T-helper 17 cell (primary cell): Measurements from ENCODE around the gene HERC6. TPM values are rescaled to one million over a fixed set of nuclear protein-coding genes. Genes with fewer than 3 reads are reported as not detected.
"Not testable (repeated sequence)": the region's sequence is repeated elsewhere in the genome, so short reads cannot be mapped to it uniquely, and the experiment has no call there.

Experiments
- ATAC-seq: fragments of 150-1000 bp; cut with Tn5 transposase; 2 replicates; pipeline ENCODE4 v1.10.0; 2021; ENCODE audit warnings: mild to moderate bottlenecking, moderate library complexity
- DNase-seq, 3 donors: peaks; one replicate each; pipeline versions ENCODE4 v3.0.0 to v3.0.0-alpha.2; 2020 to 2021
- H3K9me3 ChIP-seq: one replicate; pipeline ENCODE4 v1.7.0; 2013; ENCODE audit warnings: low read length, mild to moderate bottlenecking; ENCODE audit not compliant: control insufficient read depth, poor library complexity, severe bottlenecking
- H3K27ac Mint-ChIP-seq: one replicate; pipeline ENCODE4 v1.8.0; 2022; ENCODE audit warnings: mild to moderate bottlenecking, moderate library complexity, mixed read lengths
- H3K27me3 Mint-ChIP-seq: one replicate; pipeline ENCODE4 v1.8.0; 2022; ENCODE audit warnings: mixed read lengths
- H3K36me3 Mint-ChIP-seq: one replicate; pipeline ENCODE4 v1.8.0; 2022; ENCODE audit warnings: low read depth, mixed read lengths
- H3K4me1 Mint-ChIP-seq: one replicate; pipeline ENCODE4 v1.8.0; 2022; ENCODE audit warnings: mild to moderate bottlenecking, mixed read lengths
- H3K4me3 Mint-ChIP-seq: one replicate; pipeline ENCODE4 v1.8.0; 2022; ENCODE audit warnings: mild to moderate bottlenecking, moderate library complexity, mixed read lengths
- total RNA-seq, 4 donors: library from RNA in 2 of 4; stranded (reverse) in 2 of 4; gene quantifications; one replicate each; pipeline ENCODE4 v1.2.3 and lab custom pipeline; 2022 to 2026

Gene HERC6
- total RNA-seq, 2 donors from 2014 or later = 15.5 to 28.3 TPM

DNA sequence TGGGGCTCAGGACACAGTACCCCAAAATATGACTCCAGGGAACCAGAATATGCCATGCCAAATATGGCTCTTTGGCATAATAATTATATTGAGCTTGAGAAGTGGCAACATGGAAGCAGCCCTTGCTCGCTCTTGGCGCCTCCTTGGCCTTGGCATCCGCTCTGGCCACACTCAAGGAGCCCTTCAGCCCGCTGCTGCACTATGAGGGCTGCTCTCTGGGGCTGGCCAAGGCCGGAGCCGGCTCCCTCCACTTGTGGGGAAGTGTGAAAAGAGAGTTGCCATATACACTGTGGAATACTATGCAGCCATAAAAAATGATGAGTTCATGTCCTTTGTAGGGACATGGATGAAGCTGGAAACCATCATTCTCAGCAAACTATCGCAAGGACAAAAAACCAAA, 18.4 kb upstream of the HERC6 start:
- no peaks in the 10 kb centered on the region for H3K4me1 Mint-ChIP-seq
- no peak overlapping the region for H3K4me3 Mint-ChIP-seq
- ATAC-seq (no peak), DNase-seq (no peak)
- H3K27me3 Mint-ChIP-seq = no peaks in the 10 kb centered on the region
- H3K9me3 ChIP-seq = no peaks in the 10 kb centered on the region
- peaks cover 2% of the 10 kb centered on the region for H3K36me3 Mint-ChIP-seq
- no peak overlapping the region for H3K27ac Mint-ChIP-seq

DNA sequence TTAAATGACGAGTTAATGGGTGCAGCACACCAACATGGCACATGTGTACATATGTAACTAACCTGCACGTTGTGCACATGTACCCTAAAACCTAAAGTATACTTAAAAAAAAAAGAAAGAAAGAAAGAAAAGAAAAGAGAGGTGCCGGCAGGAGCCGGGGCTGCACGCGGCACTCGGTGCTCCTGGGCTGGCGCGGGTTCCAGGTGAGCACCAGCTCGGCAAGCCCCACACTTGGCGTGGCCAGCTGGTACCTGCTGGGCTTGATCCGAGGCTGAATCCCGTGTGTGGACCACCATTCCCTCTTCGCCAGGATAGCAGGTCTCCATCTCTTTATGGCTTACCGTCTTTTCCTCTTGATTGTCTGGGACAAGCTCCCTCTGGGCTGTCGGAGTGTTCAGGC, 17.9 kb upstream of the HERC6 start:
- Mint-ChIP-seq H3K27ac (no peak overlapping the region), H3K27me3 (no peaks in the 10 kb centered on the region), H3K4me1 (no peaks in the 10 kb centered on the region), H3K36me3 (peaks cover 2% of the 10 kb centered on the region), H3K4me3 (no peak overlapping the region)
- ATAC-seq = no peak
- no peaks in the 10 kb centered on the region for H3K9me3 ChIP-seq
- DNase-seq = no peak

- not testable (repeated sequence) for H3K4me1 Mint-ChIP-seq, H3K27ac Mint-ChIP-seq, ATAC-seq, DNase-seq, H3K9me3 ChIP-seq, H3K36me3 Mint-ChIP-seq, H3K27me3 Mint-ChIP-seq, H3K4me3 Mint-ChIP-seq
These were observed 17.4 kb upstream of the HERC6 start for GRCh38 chr4:88361217-88361773.

GRCh38 chr4:88366460-88366859, 12.2 kb upstream of the HERC6 start:
- Mint-ChIP-seq H3K27me3 (peaks cover 7% of the 10 kb centered on the region), H3K4me3 (no peak overlapping the region), H3K27ac (no peak overlapping the region), H3K4me1 (peaks cover 4% of the 10 kb centered on the region), H3K36me3 (peaks cover under 1% of the 10 kb centered on the region)
- ATAC-seq (no peak), DNase-seq (no peak)
- no peaks in the 10 kb centered on the region for H3K9me3 ChIP-seq

GRCh38 chr4:88367826-88368225, 10.8 kb upstream of the HERC6 start:
- Mint-ChIP-seq H3K27ac (peak overlapping the region; percentile 68), H3K27me3 (peaks cover 7% of the 10 kb centered on the region), H3K4me3 (no peak overlapping the region), H3K4me1 (peaks cover 4% of the 10 kb centered on the region), H3K36me3 (peaks cover 6% of the 10 kb centered on the region)
- no peaks in the 10 kb centered on the region for H3K9me3 ChIP-seq
- DNase-seq (no peak), ATAC-seq (no peak)

GRCh38 chr4:88369180-88369812, 9.4 kb upstream of the HERC6 start:
- H3K9me3 ChIP-seq, DNase-seq, H3K4me3 Mint-ChIP-seq, H3K27ac Mint-ChIP-seq, H3K36me3 Mint-ChIP-seq, H3K4me1 Mint-ChIP-seq, H3K27me3 Mint-ChIP-seq, ATAC-seq: not testable (repeated sequence)

GRCh38 chr4:88381123-88381522, 2.5 kb downstream of the HERC6 start:
- Mint-ChIP-seq H3K4me1 (peaks cover 33% of the 10 kb centered on the region), H3K4me3 (peak overlapping the region; percentile 76), H3K36me3 (peaks cover 3% of the 10 kb centered on the region), H3K27ac (peak overlapping the region; percentile 95), H3K27me3 (no peaks in the 10 kb centered on the region)
- no peaks in the 10 kb centered on the region for H3K9me3 ChIP-seq
- no peak for ATAC-seq
- DNase-seq = no peak

DNA sequence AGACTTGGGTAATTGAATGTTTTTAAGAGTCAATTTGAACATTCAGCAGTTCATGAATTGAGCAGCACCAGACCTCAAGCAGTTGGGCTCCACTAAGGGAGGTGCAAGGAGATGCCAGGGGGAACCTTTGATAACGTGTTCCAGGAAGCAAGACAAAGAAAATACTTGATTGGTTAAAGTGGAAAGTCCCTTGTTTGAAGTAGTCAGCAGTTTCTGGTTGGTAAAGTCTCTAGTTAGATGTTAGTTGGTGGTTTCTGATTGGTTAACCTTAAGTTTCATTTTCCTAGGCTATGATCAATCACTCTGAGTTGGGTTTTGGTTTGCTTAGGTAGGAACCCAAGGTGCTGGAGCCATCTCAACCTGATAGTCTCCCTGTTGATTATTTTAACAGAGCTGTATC, 4.0 kb downstream of the HERC6 start:
- DNase-seq (peak in 2 of 3 donors; percentile 30 to 35), ATAC-seq (peak; percentile 85)
- peaks cover 28% of the 10 kb centered on the region for H3K4me1 Mint-ChIP-seq

GRCh38 chr4:88390128-88390527, 11.5 kb downstream of the HERC6 start:
- no peak overlapping the region for H3K4me3 Mint-ChIP-seq
- no peak overlapping the region for H3K27ac Mint-ChIP-seq
- DNase-seq (no peak), ATAC-seq (no peak)
- peaks cover 10% of the 10 kb centered on the region for H3K36me3 Mint-ChIP-seq
- H3K4me1 Mint-ChIP-seq = peaks cover 14% of the 10 kb centered on the region
- H3K27me3 Mint-ChIP-seq = no peaks in the 10 kb centered on the region
- no peaks in the 10 kb centered on the region for H3K9me3 ChIP-seq

More for the DNA sequence above, 4.0 kb downstream of the HERC6 start:
- Mint-ChIP-seq H3K27ac (peak overlapping the region; percentile 95), H3K27me3 (no peaks in the 10 kb centered on the region), H3K4me3 (peak overlapping the region; percentile 76), H3K36me3 (peaks cover 2% of the 10 kb centered on the region)
- no peaks in the 10 kb centered on the region for H3K9me3 ChIP-seq

DNA sequence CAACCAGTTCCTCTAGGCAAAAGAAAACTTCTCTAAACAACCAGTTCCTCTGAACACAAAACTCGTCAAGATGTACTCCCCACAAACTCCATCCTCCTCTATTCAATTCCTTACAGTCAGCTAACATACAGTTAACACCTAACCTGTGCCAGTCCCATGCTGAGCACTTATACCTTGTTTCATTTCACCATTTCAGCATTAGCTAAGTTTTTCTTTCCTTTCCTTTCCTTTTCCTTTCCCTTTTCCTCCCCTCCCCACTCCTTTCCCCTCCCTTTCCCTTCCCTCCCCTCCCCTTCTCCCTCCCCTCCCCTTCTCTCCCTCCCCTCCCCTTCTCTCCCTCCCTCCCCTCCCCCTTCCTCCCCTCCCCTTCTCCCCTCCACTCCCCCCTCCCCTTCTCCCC, 13.1 kb downstream of the HERC6 start:
- ATAC-seq (no peak), DNase-seq (no peak)
- Mint-ChIP-seq H3K36me3 (peaks cover 10% of the 10 kb centered on the region), H3K27ac (no peak overlapping the region), H3K4me1 (peaks cover 14% of the 10 kb centered on the region), H3K27me3 (no peaks in the 10 kb centered on the region), H3K4me3 (no peak overlapping the region)
- H3K9me3 ChIP-seq = no peaks in the 10 kb centered on the region

GRCh38 chr4:88396681-88397080, 18.0 kb downstream of the HERC6 start:
- DNase-seq (no peak), ATAC-seq (no peak)
- Mint-ChIP-seq H3K4me3 (no peak overlapping the region), H3K27ac (no peak overlapping the region), H3K27me3 (no peaks in the 10 kb centered on the region), H3K36me3 (peaks cover 3% of the 10 kb centered on the region), H3K4me1 (peaks cover 2% of the 10 kb centered on the region)
- H3K9me3 ChIP-seq = no peaks in the 10 kb centered on the region

DNA sequence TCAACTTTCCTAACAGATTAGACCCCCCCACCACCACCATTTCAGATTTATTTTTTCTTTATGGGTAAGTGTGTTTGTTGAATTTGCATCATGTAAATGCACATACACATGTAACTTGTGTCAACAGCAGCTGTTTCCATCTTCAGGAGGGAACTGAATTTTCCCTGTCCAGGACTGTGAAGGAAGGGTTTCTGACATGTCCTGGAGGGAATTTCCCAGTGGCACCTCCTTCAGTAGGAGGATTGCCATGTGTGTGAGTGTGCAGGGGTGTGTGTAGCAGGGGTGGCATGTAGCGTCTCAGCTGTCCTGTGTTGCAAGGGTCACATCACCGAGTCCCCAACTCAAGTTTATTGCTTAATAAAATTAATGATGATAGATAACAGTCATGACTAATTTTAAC, 19.7 kb downstream of the HERC6 start:
- H3K36me3 Mint-ChIP-seq = peaks cover 3% of the 10 kb centered on the region
- H3K4me1 Mint-ChIP-seq = peaks cover 2% of the 10 kb centered on the region
- H3K4me3 Mint-ChIP-seq = no peak overlapping the region
- no peaks in the 10 kb centered on the region for H3K9me3 ChIP-seq
- DNase-seq (no peak), ATAC-seq (no peak)
- no peaks in the 10 kb centered on the region for H3K27me3 Mint-ChIP-seq
- no peak overlapping the region for H3K27ac Mint-ChIP-seq

DNA sequence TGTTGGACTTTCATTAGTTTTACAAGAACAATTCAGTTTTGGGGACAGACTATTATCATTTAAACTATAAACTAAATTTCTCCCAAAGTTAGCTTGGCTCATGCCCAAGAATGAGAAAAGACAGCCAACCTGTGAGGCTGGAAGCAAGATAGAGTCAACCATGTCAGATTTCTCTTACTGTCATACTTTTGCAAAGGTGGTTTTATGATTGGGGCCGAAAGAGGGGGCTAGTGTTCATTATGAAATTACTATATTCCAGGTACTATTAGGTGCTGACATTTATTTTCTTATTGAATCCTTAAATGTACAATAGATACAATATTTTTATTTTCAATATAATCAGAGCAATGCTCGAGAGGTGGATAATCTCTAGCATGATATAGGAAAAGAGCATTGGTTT, 30.6 kb downstream of the HERC6 start:
- no peaks in the 10 kb centered on the region for H3K9me3 ChIP-seq
- ATAC-seq (no peak), DNase-seq (no peak)
- Mint-ChIP-seq H3K4me3 (no peak overlapping the region), H3K36me3 (peaks cover 6% of the 10 kb centered on the region), H3K27ac (no peak overlapping the region), H3K4me1 (peaks cover 4% of the 10 kb centered on the region), H3K27me3 (no peaks in the 10 kb centered on the region)

DNA sequence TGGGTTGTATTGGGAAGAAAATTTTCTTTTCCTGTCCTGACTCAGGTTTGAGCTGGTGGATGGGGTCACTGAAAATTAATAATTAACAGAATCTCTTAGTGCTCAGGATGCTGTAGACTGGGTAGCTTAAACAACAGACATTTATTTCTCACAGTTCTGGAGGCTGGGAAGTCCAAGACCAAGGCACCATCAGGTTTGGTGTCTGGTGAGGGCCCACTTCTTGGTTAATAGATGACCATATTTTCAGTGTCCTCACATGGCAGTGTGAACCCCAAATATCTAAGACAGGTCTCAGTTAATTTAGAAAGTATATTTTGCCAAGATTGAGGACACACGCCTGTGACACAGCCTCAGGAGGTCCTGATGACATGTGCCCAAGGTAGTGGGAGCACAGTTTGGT, 31.1 kb downstream of the HERC6 start:
- no peaks in the 10 kb centered on the region for H3K27me3 Mint-ChIP-seq
- ATAC-seq = no peak
- no peak overlapping the region for H3K4me3 Mint-ChIP-seq
- peak overlapping the region; percentile 21 for H3K27ac Mint-ChIP-seq
- DNase-seq = no peak
- H3K4me1 Mint-ChIP-seq = peaks cover 5% of the 10 kb centered on the region
- H3K36me3 Mint-ChIP-seq = peaks cover 4% of the 10 kb centered on the region
- no peaks in the 10 kb centered on the region for H3K9me3 ChIP-seq
